Adrenal gland (tissue), 12 donors: ENCODE data around the gene WNT5A. TPM values are rescaled to one million over a fixed set of nuclear protein-coding genes. Genes with fewer than 3 reads are reported as not detected.

Experiments
- DNase-seq, 7 donors: peaks; one replicate each; pipeline ENCODE4 v3.0.0-alpha.2; 2019 to 2020
- H3K27ac ChIP-seq, 5 donors: fragments of 200-600 bp; sonication (generic) in 4 of 5; 1 replicate in 3 of 5; 2 replicates in 2 of 5; pipeline versions ENCODE4 v1.5.1 to v1.8.0; 2016 to 2020; ENCODE audit warnings: mild to moderate bottlenecking in 1 of 5
- H3K27me3 ChIP-seq: fragments of 200-600 bp; 2 replicates; pipeline ENCODE4 v1.8.0; 2021
- H3K36me3 ChIP-seq, 2 donors: fragments of 200-600 bp; replicated peaks in 1 of 2; 1 replicate in 1 of 2; 2 replicates in 1 of 2; pipeline versions ENCODE4 v1.5.1 to v1.8.0; 2018 to 2022
- H3K4me1 ChIP-seq, 2 donors: fragments of 200-600 bp; replicated peaks in 1 of 2; 1 replicate in 1 of 2; 2 replicates in 1 of 2; pipeline versions ENCODE4 v1.5.1 to v1.8.0; 2018 to 2021
- H3K4me3 ChIP-seq, 4 donors: fragments of 200-600 bp; sonication (generic) in 3 of 4; one replicate each; pipeline ENCODE4 v1.5.1; 2016 to 2018
- H3K9me3 ChIP-seq, 3 donors: fragments of 200-600 bp; sonication (generic) in 1 of 3; replicated peaks in 1 of 3; 1 replicate in 2 of 3; 2 replicates in 1 of 3; pipeline versions ENCODE4 v1.5.1 to v1.8.0; 2016 to 2021
- POLR2A ChIP-seq, 2 donors: fragments of 450-650 bp; IDR thresholded peaks; one replicate each; pipeline ENCODE4 v1.6.1; 2017; ENCODE audit warnings: antibody characterized with exemption in 2 of 2, mild to moderate bottlenecking in 2 of 2, moderate library complexity in 1 of 2
- WGBS, 4 donors: extraction: QIAGEN DNeasy Blood & Tissue Kit in 2 of 4; methylation state at CpG; one replicate each; pipeline versions ENCODE4 v1.1.5 to v1.1.7; 2013 to 2017; 5-methylcytosine and 5-hydroxymethylcytosine counted together
- intact Hi-C, 2 donors: fragments of 100-400 bp; cut with DNase I; formaldehyde crosslinking; loops; one replicate each; pipeline versions ENCODE4 v1.14.1 to v1.15.0; 2022 to 2023
- polyA plus RNA-seq, 3 donors: library from polyadenylated mRNA; stranded (reverse); fragments of 200-250 nt in 2 of 3; fragments of 350-450 nt in 1 of 3; fragmentation: Illumina TruSeq in 1 of 3; extraction: RNeasy Lipid Tissue Mini Kit (QIAGEN cat#74804) in 1 of 3; gene quantifications; one replicate each; pipeline ENCODE4 v1.2.3, GENCODE V29; 2013 to 2014
- total RNA-seq, 9 donors: library from RNA; depleted of rRNA in 4 of 9; stranded (reverse); fragments of >200 nt in 4 of 9; fragments of 120-200 nt in 1 of 9; fragmentation: NEBNext Ultra II Directional in 1 of 9; extraction: Animal tissue kit (Norgen Biotek cat#: 25700) in 1 of 9; gene quantifications; one replicate each; pipeline versions ENCODE4 v1.1.0 to v1.2.4, GENCODE V29; 2013 to 2023
- TF ChIP-seq, protein P1 (sequence below), 6 experiments: fragments of 450-650 bp in 4 of 6; fragments of 200-600 bp in 2 of 6; sonication (generic) in 1 of 6; IDR thresholded peaks; 1 replicate in 5 of 6; 2 replicates in 1 of 6; pipeline versions ENCODE4 v1.5.1 to v1.8.0; 2016 to 2021; ENCODE audit warnings: antibody characterized with exemption in 6 of 6, mild to moderate bottlenecking in 2 of 6, moderate library complexity in 1 of 6
- donor health status: healthy with polysubstance abuse.
- donor health status: Bipolar disorder and iron deficiency.
- donor health status: DM: yes; HTN: yes; CAD: no.
- donor health status: DM: no; HTN: no; CAD: no.
- donor health status: DM: no; HTN: no; CAD: no.
- donor health status: DM: yes; HTN: yes; CAD: no.

WNT5A gene
- total and polyA plus RNA-seq, 12 donors = 0.54 to 16.2 (median 2.9) TPM

GRCh38 chr3:55512571-55513343 lies 25.7 kb upstream of the WNT5A start:
- no peak for DNase-seq
- H3K4me3 ChIP-seq = no peak overlapping the region
- H3K27ac ChIP-seq = no peak overlapping the region
- no peaks in the 10 kb centered on the region for H3K36me3 ChIP-seq
- no peak for TF ChIP-seq POLR2A (IDR thresholded peaks at IDR 0.05)
- TF ChIP-seq, protein P1, sequence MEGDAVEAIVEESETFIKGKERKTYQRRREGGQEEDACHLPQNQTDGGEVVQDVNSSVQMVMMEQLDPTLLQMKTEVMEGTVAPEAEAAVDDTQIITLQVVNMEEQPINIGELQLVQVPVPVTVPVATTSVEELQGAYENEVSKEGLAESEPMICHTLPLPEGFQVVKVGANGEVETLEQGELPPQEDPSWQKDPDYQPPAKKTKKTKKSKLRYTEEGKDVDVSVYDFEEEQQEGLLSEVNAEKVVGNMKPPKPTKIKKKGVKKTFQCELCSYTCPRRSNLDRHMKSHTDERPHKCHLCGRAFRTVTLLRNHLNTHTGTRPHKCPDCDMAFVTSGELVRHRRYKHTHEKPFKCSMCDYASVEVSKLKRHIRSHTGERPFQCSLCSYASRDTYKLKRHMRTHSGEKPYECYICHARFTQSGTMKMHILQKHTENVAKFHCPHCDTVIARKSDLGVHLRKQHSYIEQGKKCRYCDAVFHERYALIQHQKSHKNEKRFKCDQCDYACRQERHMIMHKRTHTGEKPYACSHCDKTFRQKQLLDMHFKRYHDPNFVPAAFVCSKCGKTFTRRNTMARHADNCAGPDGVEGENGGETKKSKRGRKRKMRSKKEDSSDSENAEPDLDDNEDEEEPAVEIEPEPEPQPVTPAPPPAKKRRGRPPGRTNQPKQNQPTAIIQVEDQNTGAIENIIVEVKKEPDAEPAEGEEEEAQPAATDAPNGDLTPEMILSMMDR (IDR thresholded peaks at IDR 0.05) = no peak
- WGBS, 4 donors = 63 to 73% (median 69%) methylated on average over 11 of the region's 11 CpGs
- peaks cover 22% of the 10 kb centered on the region for H3K27me3 ChIP-seq
- H3K4me1 ChIP-seq = peaks cover 0 to 11% of the 10 kb centered on the region in 2 donors
- H3K9me3 ChIP-seq = no peaks in the 10 kb centered on the region
- intact Hi-C loops = no loop called here

DNA sequence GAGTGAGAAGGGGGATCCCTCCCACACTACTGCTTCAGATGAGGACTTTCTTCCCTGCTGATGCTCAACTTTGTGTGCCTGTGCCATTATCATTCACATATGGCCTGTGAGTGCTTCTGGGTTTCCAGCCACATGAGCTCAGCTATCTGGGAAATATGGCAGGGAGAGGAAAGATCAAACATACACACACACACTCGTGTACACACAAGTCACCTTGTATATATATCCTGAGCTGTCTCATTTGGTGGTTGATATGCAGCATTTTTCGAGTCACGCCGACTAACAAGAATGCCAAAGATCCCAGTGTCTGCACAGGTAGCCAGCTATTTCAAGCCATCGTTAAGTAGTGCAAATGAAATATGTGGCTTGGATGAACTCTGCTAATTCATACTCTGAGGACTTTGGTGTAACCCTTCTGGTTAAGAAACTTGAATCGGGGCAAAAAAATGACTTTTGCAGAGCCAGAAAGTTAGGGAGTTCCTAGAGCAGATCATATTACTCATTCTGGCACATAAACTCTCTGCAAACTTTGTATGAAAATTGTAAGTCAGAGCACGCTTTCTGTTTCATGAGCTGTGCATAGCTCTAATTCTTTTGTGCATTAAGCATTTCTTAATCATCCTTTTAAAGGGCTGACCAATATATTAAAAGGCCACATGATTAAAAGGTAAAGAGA lies 24.9 kb upstream of the WNT5A start:
- Histone ChIP-seq H3K9me3 (no peaks in the 10 kb centered on the region), H3K36me3 (no peaks in the 10 kb centered on the region), H3K4me3 (no peak overlapping the region), H3K27ac (no peak overlapping the region), H3K4me1 (peaks cover 0 to 11% of the 10 kb centered on the region in 2 donors), H3K27me3 (peaks cover 21% of the 10 kb centered on the region)
- no peak for TF ChIP-seq POLR2A (IDR thresholded peaks at IDR 0.05)
- TF ChIP-seq, protein P1 (IDR thresholded peaks at IDR 0.05) = no peak
- no peak for DNase-seq
- intact Hi-C loops = no loop called here
- WGBS, 4 donors = 45 to 50% (median 49%) methylated on average over 7 of the region's 7 CpGs

DNA sequence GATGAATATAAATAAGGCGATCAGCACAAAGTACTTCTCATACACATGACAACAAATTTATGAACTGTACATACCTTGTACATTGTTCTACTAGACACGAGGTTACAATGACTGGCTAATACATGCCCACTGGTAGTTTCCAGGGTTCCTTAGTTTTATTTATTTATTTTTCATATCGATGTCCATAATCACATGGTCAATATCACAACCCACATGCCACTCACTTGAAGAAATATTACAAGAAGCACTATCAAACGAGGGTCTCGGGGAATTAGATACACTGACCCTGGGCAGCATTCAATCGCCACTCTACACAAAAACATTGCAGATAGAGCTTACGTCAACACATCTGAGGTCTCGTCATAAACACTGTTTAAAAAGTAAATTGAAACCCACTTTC lies 21.2 kb upstream of the WNT5A start:
- TF ChIP-seq POLR2A (IDR thresholded peaks at IDR 0.05) = no peak
- TF ChIP-seq, protein P1 (IDR thresholded peaks at IDR 0.05) = no peak
- H3K9me3 ChIP-seq = no peaks in the 10 kb centered on the region
- H3K27me3 ChIP-seq = peaks cover 9% of the 10 kb centered on the region
- no peak for DNase-seq
- WGBS, 4 donors = 85 to 91% (median 86%) methylated on average over 8 of the region's 8 CpGs
- H3K4me3 ChIP-seq = no peak overlapping the region
- H3K27ac ChIP-seq = no peak overlapping the region
- intact Hi-C loops = no loop called here
- H3K4me1 ChIP-seq = peaks cover 0 to 11% of the 10 kb centered on the region in 2 donors
- H3K36me3 ChIP-seq = no peaks in the 10 kb centered on the region

- Histone ChIP-seq H3K4me3 (no peak overlapping the region), H3K27ac (no peak overlapping the region), H3K36me3 (no peaks in the 10 kb centered on the region), H3K9me3 (no peaks in the 10 kb centered on the region), H3K4me1 (peaks cover 0 to 10% of the 10 kb centered on the region in 2 donors), H3K27me3 (peaks cover 9% of the 10 kb centered on the region)
- DNase-seq = no peak
- 83 to 93% (median 88%) methylated on average over 1 of the region's 1 CpG for WGBS, 4 donors
- TF ChIP-seq, protein P1 (IDR thresholded peaks at IDR 0.05) = no peak
- no peak for TF ChIP-seq POLR2A (IDR thresholded peaks at IDR 0.05)
- intact Hi-C loops = no loop called here
Measured at GRCh38 chr3:55507808-55508207, 20.7 kb upstream of the WNT5A start.
